Medulla oblongata (tissue), 1 donor: ENCODE results near the gene MAML1.
"Not testable (repeated sequence)": the region's sequence is repeated elsewhere in the genome, so short reads cannot be mapped to it uniquely, and the experiment has no call there.

Experiments
- DNase-seq: peaks from one replicate; pipeline ENCODE4 v3.0.0-alpha.2; 2015; ENCODE audit errors: extremely low spot score

Gene MAML1

GRCh38 chr5:179733772-179734126, 1.1 kb downstream of the MAML1 start:
- DNase-seq = no peak

- DNase-seq = no peak
Measured at GRCh38 chr5:179734536-179735164, 2.0 kb downstream of the MAML1 start.

GRCh38 chr5:179738742-179739141, 6.1 kb downstream of the MAML1 start:
- no peak for DNase-seq

GRCh38 chr5:179744106-179744505, 11.5 kb downstream of the MAML1 start:
- not testable (repeated sequence) for DNase-seq

GRCh38 chr5:179746872-179747271, 14.2 kb downstream of the MAML1 start:
- DNase-seq = no peak

GRCh38 chr5:179747811-179748210, 15.2 kb downstream of the MAML1 start:
- no peak for DNase-seq

GRCh38 chr5:179749857-179750508, 17.4 kb downstream of the MAML1 start:
- DNase-seq = no peak

GRCh38 chr5:179753971-179754370, 21.3 kb downstream of the MAML1 start:
- no peak for DNase-seq

GRCh38 chr5:179755022-179755421, 22.4 kb downstream of the MAML1 start:
- DNase-seq = no peak

GRCh38 chr5:179758955-179759354, 26.3 kb downstream of the MAML1 start:
- no peak for DNase-seq

- peak; percentile 44 for DNase-seq
Measured at GRCh38 chr5:179759581-179760551, 27.2 kb downstream of the MAML1 start.

- no peak for DNase-seq
Measured at GRCh38 chr5:179762079-179762780, 29.6 kb downstream of the MAML1 start.

- no peak for DNase-seq
Measured at GRCh38 chr5:179762781-179763176, 30.2 kb downstream of the MAML1 start.

- DNase-seq = peak; percentile 88
Measured at GRCh38 chr5:179763215-179763945, 30.8 kb downstream of the MAML1 start.

- DNase-seq = no peak
Measured at GRCh38 chr5:179764056-179764455, 31.4 kb downstream of the MAML1 start.

GRCh38 chr5:179765400-179765799, 32.8 kb downstream of the MAML1 start:
- peak; percentile 27 for DNase-seq

- DNase-seq = no peak
Measured at GRCh38 chr5:179766021-179766725, 33.6 kb downstream of the MAML1 start.

- no peak for DNase-seq
Measured at GRCh38 chr5:179766726-179767455, 34.3 kb downstream of the MAML1 start.

- DNase-seq = no peak
Measured at GRCh38 chr5:179767496-179768100, 35.0 kb downstream of the MAML1 start.
